GM11168 (cell line): Measurements from ENCODE around the gene POLD1.
"Not testable (repeated sequence)": the region's sequence is repeated elsewhere in the genome, so short reads cannot be mapped to it uniquely, and the experiment has no call there.

Experiments used
- in situ Hi-C: fragments of 300-500 bp; cut with MboI; formaldehyde crosslinking; loops from one replicate; pipeline ENCODE4 v1.12.0; 2022; ENCODE audit warnings: low sequenced_read_pairs; ENCODE audit not compliant: unreplicated experiment

POLD1 gene

DNA sequence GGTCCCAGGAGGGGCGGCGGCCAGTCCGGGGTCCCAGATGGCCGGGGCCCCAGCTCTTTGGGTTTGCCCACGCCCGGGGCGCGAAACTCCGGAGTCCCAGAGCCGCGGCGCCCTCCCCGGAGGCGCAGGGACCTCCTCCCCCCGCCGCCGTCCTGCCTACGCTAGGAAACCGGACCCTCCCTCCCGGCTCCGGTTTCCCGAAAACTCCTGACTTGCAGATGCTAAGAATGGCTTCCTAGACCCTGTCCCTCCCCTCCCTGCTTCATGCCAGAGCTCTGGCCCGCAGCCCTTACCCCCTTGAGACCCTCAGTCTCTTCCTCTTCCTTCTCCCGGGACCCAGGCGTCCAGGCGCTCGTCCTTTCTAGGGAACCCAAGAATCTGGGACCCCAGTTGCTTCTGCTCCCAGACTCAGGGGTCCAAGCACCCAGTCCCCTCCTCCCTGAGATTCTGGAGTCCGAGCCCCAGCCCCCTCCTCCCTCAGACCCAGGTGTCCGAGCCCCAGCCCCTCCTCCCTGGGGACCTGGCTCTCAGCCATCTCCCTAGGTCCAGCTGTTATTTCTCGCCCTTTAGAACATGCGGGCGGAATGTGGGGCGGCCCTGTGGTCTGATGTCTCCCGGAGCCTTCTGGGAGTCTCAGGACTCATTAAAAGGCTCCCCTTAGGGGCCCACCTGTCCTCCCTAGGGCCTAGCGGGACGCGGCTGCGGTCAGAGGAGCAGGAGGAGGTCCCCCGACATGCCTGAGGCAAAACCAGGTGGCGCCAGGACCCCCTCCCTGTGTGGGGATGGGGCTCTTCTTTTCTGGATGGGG is 48.3 kb downstream of the POLD1 start, which contains the start of gene MYBPC2:
TSS of gene MYBPC2 (plus strand) at position 672 of the 808 bp plus-strand sequence. CDS start at position 734, 62 bp downstream.
- in situ Hi-C loops = no loop called here

DNA sequence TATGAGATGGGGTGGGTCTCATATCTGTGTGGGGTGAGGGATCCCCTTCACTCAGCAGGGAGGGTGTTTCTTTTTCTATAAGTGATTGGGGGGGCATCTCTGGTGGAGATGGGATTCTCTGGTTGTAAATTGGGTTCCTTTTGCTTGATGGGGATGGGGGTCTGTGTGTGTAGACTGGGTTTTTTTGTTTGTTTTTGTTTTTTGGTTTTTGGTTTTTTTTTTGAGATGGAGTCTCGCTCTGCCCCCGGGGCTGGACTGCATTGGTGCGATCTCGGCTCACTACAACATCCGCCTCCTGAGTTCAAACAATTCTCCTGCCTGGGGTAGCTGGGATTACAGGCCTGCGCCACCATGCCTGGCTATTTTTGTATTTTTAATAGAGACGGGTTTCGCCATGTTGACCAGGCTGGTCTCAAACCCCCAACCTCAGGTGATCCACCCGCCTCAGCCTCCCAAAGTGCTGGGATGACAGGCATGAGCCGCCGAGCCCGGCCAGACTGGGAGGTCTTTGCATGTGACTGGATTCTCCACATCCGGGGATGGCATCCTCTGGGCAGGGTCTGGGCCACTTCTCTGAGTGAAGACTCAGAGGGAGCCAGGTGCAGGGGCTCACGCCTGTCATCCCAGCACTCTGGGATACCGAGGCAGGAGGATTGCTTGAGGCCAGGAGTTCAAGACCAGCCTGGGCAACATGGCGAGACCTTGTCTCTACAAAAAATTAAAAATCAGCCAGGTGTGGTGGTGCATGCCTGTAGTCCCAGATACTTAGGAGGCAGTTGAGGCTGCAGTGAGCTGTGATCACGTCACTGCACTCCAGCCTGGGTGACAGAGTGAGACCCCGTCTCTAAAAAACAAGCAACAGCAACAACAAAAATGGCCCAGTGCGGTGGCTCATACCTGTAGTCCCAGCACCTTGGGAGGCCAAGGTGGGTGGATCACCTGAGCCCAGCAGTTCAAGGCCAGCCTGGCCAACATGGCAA is 49.3 kb downstream of the POLD1 start:
- in situ Hi-C loops = no loop called here

DNA sequence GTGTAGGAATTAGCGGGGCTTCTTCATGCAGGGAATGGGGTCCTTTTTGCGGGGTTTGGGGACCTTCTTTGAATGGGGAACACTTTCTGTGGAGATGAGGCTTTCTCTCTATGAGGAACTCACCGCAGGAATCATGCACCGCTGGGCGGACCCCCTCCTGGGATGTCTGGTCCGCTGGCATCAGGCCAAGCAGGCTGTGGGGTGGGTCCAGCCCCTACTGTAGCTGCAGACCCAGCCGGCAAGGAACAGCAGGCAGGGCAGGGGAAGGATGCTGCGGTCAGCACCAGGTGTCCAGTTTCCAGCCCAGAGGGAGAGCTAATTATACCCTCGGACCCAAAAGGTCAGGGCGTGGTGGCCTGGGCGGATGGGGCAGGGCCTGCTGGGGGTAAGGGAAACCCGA is 50.4 kb downstream of the POLD1 start:
- in situ Hi-C loops = no loop called here

DNA sequence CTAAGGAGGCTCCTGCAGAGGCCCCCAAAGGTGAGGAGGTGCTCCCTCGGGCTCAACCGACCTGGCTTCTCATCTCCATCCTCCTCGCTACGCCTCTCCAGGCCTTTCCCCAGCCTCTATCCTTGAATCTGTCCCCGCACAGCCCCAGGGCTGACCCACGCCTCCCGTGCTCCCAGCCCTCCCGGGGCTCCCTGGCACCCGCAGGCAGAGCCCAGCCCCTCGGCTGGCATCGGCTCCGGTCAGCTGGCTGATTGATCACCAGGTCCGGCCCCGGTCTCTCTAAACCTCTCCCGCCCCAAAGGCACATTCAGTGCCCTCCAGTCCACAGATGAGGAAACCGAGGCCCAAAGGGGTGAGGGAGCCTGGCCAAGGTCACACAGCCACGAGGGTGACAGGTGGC is 51.1 kb downstream of the POLD1 start:
- in situ Hi-C loops = no loop called here

DNA sequence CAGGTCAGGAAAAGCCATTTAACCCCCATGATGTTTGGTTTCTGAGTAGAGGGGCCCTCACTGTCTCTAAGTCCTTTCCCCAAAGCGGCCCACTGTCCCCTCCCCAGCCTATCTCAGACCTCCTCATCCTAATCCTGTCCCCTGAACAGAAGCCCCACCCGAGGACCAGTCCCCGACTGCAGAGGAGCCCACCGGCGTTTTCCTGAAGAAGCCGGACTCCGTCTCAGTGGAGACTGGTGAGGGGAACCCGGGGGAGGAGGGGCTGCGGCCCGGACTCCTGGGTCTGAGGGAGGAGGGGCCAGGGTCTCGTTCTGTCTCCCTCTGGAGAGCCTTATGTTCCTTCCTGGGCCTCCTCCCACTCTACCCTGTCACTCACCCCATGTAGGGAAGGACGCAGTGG is 51.5 kb downstream of the POLD1 start:
- in situ Hi-C loops = no loop called here

DNA sequence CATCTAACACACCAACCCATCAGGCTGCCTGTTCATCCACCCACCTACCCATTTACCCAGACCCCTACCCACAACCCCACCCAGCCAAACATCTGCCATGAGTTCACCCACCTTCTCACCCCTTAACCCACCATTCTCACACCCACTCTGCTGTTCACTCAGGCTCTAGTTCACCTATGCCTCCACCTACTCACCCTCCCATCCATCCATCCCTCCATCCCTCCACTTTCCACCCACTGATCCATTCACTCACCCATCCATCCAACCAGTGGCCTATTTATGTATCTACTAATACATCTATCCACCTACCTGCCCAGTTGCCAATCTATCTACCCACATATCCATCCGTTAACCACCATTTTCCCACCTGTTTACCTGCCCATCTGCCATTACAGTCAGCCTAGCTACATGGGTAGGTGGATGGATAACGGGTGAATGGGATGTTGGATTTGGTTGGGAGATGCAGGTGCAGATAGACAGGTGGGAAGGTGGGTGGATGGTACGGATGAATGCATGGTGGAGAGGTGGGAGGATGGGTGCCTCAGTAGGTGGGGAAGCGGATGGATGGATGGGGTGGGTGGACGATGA is 53.8 kb downstream of the POLD1 start:
- in situ Hi-C loops = no loop called here

DNA sequence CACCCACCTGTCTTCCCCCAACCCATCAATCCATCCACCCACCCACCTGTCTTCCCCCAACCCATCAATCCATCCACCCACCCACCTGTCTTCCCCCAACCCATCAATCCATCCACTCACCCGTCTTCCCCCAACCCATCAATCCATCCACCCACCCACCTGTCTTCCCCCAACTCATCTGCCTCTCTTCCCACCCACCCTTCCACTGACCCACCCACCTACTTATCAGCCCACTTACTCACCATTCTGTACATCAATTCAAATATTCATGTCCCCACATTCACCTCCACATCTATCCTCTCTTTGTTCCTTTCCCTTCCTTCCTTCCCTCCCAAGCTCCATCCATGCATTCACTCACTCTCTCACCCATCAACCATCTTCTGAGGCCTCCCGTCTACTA is 55.0 kb downstream of the POLD1 start:
- in situ Hi-C loops = not testable (repeated sequence)

DNA sequence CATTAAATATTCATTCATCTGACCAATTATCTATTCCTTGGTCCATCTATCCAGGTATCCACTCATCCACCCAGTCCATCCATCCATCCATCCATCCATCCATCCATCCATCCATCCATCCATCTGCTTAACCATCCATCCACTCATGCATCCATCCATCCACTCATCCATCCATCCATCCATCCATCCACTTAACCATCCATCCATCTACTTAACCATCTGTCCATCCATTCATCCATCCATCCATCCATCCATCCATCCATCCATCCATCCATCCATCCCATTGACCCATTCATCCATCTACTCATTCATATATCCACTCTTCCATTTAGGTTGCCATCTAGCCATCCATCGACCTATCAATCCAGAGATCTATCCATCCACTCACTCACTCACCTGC is 59.9 kb downstream of the POLD1 start:
- in situ Hi-C loops = no loop called here

DNA sequence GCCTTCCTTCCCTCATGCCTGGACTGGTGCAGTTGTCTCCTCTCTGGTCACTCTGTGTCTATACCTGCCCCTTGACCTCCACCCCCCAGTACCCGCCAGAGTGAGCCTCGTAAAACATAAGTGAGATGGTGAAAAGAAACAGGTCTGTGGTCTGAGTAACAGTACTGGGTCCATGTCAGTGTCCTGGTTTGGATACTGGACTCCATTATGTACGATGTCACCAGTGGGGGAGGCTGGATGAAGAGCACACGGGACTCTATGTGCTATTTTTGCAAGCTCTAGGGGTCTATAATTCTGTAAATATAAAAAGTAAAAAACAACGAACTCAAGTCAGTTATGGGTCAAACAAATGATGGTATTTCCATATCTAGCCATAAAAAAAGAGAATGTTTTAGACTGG is 62.9 kb downstream of the POLD1 start:
- in situ Hi-C loops = no loop called here

DNA sequence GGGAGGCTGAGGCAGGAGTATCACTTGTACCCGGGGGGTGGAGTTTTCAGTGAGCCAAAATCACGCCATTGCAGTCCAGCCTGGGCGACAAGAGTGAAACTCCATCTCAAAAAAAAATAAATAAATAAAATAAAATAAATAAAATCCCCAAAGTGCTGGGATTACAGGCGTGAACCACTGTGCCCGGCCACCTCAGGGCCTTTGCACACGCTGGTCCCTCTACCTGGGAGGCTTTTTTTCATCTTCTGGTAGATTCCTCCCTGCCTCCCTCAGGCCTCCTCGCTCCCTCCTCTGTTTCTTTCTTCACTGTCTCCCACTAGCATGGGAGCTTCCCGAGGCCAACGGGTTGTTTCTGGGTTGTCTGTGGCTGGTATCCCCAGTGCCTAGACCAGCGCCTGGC is 63.6 kb downstream of the POLD1 start:
- in situ Hi-C loops = no loop called here

DNA sequence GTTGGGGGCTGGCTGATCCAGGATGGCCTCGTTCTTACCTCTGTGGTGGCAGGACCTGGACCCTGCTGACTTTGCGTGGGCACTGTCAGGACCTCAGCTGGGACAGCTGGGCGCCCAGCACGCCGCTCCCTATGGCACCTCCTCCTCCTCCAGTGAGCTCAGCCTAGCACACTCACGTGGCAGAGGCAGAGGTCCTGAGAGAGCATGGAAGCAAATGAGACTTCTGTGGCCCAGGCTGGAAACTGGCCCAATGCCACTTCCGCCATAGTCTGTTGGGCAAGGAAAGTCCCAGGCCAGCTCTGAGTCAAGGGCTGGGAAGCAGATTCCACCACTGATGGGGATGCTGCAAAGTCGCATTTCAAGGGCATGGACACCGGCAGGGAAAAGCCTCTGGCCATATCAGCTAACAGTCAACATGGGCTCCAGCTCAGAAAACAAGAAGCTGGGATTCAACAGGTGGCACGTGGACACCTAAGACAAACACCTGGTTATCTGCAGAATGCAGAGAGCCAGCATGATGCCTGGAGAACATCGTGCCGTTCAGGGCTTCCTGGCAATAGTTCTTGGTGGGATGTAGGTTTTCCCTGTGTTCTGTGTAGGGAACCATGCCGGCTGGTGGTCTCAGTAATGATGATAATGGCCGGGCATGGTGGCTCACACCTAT is 65.2 kb downstream of the POLD1 start:
- in situ Hi-C loops = no loop called here

DNA sequence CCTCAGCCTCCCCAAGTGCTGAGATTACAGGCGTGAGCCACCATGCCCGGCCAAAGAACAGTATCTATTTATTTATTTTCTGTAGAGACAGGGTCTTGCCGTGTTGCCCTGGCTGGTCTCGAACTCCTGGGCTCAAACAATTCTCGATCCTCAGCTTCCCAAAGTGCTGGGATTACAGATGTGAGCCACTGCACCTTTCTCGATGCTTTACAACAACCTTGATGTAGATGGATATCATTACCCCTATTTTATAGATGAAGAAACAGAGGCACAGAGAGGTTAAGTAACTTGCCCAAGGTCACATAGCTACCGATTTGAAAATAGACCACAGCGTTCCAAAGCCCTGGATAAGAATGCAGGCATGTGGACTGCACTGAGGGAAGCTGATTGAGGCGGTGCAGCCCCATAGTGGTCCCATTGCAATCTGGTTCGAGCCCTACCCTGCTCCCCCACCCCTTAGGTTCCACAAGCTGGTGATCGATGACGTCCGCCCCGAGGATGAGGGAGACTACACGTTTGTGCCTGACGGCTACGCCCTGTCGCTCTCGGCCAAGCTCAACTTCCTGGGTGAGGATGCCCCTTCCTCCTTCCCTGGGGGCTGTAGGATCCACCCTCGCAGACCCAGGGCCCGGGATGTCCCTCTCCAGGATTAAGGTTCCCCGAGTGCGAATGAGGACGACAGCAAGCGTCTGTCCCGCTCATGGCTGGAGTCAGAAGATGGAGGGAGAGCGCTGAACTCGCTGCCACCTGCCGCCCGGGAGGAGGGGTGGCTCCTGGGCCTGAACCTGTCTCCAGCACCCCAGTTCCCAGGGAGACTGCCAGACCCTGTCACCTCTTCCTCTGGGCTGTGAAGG is 66.4 kb downstream of the POLD1 start:
- in situ Hi-C loops = no loop called here

DNA sequence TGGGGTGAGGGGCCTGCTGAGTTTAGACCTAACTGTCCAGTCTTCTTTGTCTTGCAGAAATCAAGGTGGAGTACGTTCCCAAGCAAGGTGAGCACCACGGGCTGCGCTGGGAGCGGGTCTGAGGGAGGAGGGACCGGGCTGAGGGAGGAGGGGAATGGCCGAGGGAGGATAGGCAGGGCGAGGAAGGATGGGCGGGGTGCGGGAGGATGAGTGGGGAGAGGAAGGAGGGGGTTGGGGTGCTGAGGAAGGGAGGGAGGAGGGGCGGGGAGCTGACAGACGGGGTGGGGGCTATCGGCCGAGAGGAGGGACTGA is 67.0 kb downstream of the POLD1 start:
- in situ Hi-C loops = no loop called here

DNA sequence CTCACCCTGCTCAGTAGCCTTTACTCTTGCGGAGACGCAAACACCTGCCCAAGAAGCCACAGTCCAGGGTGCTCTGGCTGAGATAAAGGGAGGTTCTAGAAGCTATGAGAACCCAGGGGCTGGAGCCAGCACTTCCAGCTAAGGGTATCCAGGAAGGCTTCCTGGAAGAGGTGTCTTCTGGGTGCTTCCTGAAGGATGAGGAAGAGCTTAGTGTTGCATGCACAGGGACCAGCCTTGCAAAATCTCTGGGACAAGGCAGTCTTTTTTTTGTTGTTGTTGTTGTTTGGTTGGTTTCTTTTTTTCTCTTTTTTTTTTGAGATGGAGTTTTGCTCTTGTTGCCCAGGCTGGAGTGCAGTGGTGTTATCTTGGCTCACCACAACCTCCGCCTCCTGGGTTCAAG is 69.1 kb downstream of the POLD1 start:
- in situ Hi-C loops = no loop called here

DNA sequence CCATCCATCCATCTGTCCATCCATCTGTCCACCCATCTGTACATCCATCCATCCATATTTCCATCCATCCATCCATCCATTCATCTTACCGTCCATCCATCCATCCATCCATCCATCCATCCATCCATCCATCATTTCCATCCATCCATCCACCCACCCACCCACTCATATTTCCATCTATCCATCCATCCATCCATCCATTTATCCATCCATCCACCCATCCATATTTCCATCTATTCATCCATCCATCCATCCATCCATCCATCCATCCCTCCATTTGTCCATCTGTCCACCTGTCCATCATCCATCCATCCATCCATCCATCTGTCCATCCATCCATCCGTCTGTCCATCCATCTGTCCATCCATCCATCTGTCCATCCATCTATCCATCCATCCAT is 71.8 kb downstream of the POLD1 start:
- in situ Hi-C loops = no loop called here

DNA sequence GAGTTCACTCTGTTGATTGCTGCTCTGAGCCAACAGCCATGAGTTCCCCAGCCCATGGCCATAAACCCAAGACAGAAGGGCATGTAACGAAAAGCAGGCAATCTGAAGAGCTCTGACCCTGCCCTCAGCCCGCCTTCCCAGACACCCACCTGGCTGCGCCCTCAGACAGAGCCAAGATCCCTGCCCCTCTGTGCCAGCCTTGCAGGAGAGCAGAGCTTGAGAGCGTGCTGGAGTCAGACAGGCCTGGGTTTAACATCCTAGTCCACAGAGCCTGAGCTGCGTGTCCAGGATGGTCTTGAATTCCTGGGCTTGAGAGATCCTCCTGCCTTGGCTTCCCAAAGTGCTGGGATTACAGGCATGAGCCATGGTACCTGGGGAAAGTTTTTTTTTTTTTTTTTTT is 73.2 kb downstream of the POLD1 start:
- in situ Hi-C loops = no loop called here

DNA sequence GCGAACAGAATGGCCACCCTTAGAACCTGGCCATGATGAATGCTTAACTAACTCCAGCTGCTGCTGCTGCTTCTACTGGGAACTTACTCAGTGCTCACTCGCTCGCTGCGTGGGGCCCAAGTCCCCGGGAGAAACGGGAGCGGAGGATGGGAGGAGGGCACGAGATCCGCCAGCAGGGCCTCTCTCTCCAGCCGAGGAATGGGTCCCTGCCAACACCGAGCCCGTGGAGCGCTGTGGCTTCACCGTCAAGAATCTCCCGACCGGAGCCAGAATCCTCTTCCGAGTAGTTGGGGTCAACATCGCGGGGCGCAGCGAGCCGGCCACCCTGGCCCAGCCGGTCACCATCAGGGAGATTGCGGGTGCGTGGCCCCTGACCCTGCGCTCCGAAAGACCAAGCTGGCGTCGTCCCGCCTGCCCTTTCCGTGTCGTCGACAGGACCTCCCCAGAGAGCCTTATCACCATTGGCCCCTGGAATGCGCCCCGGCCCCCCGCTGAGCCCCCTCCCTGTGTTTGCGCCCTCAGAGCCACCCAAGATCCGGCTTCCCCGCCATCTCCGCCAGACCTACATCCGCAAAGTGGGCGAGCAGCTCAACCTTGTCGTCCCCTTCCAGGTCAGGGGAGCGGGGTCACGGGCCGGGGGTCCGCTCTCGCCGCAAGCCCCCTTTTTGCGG is 74.4 kb downstream of the POLD1 start:
- in situ Hi-C loops = no loop called here

DNA sequence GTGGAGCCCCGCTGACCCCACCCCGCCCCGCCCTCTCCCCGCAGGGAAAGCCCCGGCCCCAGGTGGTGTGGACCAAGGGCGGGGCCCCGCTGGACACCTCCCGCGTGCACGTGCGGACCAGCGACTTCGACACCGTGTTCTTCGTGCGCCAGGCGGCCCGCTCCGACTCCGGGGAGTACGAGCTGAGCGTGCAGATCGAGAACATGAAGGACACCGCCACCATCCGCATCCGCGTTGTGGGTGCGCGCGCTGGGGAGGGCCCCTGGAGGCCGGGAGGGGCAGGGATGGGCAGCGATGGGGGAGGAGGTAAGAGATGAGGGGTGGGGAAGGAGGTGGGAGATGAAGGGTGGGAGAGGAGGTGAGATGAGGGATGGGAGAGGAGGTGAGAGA is 74.9 kb downstream of the POLD1 start:
- in situ Hi-C loops = no loop called here

DNA sequence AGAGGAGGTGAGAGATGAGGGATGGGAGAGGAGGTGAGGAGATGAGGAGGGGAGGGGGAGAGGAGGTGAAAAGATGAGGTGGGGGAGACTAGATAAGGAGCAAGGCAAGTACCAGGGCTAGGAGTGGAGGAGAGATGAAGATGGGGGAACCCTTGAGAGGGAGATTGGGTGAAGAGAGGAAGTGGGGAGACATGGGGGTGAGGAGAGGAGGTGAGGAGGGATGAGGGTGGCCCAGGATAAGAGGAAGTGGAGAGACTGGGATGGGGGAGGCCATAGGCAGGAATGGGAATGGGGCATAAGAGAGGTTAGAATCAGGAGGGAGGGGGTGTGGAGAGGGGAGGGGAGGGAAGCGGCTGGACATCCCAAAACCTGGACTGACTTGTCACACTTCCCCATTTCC is 75.5 kb downstream of the POLD1 start:
- in situ Hi-C loops = loop anchor here (5.0 kb wide), 1 partner anchor 92 kb away; the partner anchor contains the start of gene NAPSA
